ENCODE results near the gene STAM2. TPM values are rescaled to one million over a fixed set of nuclear protein-coding genes. Genes with fewer than 3 reads are reported as not detected.

Gene STAM2
- polyA plus RNA-seq, 2 of the 4 experiments (the other 2 are of a cell fraction): 13.8 to 34.5 TPM

GRCh38 chr2:152221839-152222238, 46.3 kb upstream of the STAM2 start:
- no peaks in the 10 kb centered on the region for H3K9me3 ChIP-seq
- H3K4me3 ChIP-seq: no peak overlapping the region
- no peak overlapping the region for H3K27ac ChIP-seq
- H3K4me2 ChIP-seq: no peak overlapping the region
- peaks cover 9% of the 10 kb centered on the region; the same call in 1 of the 3 replicates for H3K4me1 ChIP-seq
- ATAC-seq (no peak), DNase-seq (ENCODE audit: low read depth in 1 of 2, low spot score in 1 of 2) (no peak), FAIRE-seq (no peak)
- WGBS (ENCODE audit: missing lambda C conversion rate): 67% methylated on average over 3 of the region's 3 CpGs
- POLR2A ChIA-PET: no interaction called here
- CTCF ChIA-PET: no interaction called here
- TF ChIP-seq CBX2 (IDR thresholded peaks at IDR 0.05; ENCODE audit: borderline replicate concordance, low read depth) (no peak), RFX5 (IDR thresholded peaks at IDR 0.05) (no peak), HOXB5 (CRISPR knock-in tag; IDR thresholded peaks at IDR 0.05) (no peak), HOXB13 (CRISPR knock-in tag; IDR thresholded peaks at IDR 0.05; ENCODE audit: low read depth) (no peak), RARB (CRISPR knock-in tag; IDR thresholded peaks at IDR 0.05) (no peak), FOXS1 (CRISPR knock-in tag; IDR thresholded peaks at IDR 0.05) (no peak)
- TF ChIP-seq, protein P1, sequence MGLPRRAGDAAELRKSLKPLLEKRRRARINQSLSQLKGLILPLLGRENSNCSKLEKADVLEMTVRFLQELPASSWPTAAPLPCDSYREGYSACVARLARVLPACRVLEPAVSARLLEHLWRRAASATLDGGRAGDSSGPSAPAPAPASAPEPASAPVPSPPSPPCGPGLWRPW (IDR thresholded peaks at IDR 0.05): no peak

DNA sequence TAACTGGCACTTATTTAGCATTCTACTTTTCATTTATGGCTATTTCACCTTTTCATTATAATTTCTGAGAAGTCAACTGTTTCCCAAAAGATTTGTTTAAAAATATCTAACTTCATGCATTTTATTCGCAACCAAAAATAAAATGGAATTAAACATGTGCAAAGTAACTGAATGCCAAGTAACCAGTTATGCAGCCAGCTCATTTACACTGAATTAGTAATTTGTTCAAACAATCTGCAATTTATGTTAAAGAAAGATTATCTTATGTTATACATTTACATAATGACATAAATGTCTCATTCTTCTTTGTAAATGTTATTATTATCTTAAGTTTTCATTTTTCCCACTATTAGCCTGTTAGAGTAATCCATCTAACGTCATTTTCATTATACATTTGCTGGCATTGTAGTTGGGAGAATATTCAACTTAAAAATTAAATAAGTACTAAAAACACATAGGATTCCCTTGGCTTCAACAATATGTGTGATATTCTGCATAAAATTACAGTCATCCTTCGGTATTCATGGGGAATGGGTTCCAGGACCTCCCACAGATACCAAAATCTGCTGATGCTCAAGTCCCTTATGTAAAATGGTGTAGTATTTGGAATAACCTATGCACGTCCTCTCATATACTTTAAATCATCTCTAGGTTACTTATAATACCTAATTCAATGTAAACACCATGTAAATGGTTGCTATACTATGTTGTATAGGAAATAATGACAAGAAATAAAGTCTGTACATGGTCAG, 43.7 kb upstream of the STAM2 start:
- ATAC-seq (no peak), DNase-seq (ENCODE audit: low read depth in 1 of 2, low spot score in 1 of 2) (no peak), FAIRE-seq (no peak)
- Histone ChIP-seq H3K9me3 (no peaks in the 10 kb centered on the region), H3K4me3 (no peak overlapping the region), H3K4me2 (no peak overlapping the region), H3K4me1 (peaks cover 9% of the 10 kb centered on the region; the same call in 1 of the 3 replicates), H3K27ac (no peak overlapping the region)
- TF ChIP-seq NR3C1 (IDR thresholded peaks at IDR 0.05): no peak
- TF ChIP-seq ATOH8 (CRISPR knock-in tag; IDR thresholded peaks at IDR 0.05; ENCODE audit: low read depth): no peak
- TF ChIP-seq CHD4 (IDR thresholded peaks at IDR 0.05; ENCODE audit: borderline replicate concordance): no peak
- no peak for TF ChIP-seq SMC3 (IDR thresholded peaks at IDR 0.05)
- TF ChIP-seq PBX3 (IDR thresholded peaks at IDR 0.05): no peak
- no peak for TF ChIP-seq ZNF302 (CRISPR knock-in tag; IDR thresholded peaks at IDR 0.05)
- ChIA-PET POLR2A (no interaction called here), CTCF (no interaction called here)
- WGBS (ENCODE audit: missing lambda C conversion rate): 68% methylated on average over 4 of the region's 4 CpGs

DNA sequence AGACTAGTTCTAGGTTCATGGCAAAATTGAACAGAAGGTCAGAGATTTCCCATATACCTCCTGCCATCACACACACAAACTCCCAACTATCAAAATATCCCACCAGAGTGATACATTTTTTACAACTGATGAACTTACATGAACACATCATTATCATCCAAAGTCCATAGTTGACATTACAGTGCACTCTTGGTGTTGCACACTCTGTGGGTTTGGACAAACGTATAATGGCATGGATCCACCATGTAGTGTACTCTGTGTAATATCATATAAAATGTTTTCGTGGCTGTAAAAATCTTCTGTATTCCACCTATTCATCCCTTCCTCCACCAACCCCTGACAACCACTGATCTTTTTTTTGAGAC, 25.9 kb upstream of the STAM2 start:
- H3K4me3 ChIP-seq: no peak overlapping the region
- WGBS (ENCODE audit: missing lambda C conversion rate): 94% methylated on average over 2 of the region's 2 CpGs
- ATAC-seq (no peak), FAIRE-seq (no peak), DNase-seq (ENCODE audit: low read depth in 1 of 2, low spot score in 1 of 2) (no peak)
- H3K4me1 ChIP-seq: peaks cover 16% of the 10 kb centered on the region
- CTCF ChIA-PET: interaction anchor here (1.6 to 2.7 kb wide), 2 partner anchors 284 to 433 kb away, joined by 5 to 21 read pairs; no protein-coding TSS in a partner anchor
- H3K27ac ChIP-seq: peak overlapping the region; percentile 52 to 74; a peak in 3 of 6 replicates
- H3K4me2 ChIP-seq: peak overlapping the region; percentile 62
- POLR2A ChIA-PET: interaction anchor here (1.0 to 1.9 kb wide), 2 partner anchors 134 to 399 kb away, joined by 4 to 10 read pairs; partner anchors contain the start of gene FMNL2
- TF ChIP-seq JUN (IDR thresholded peaks at IDR 0.05) (no peak), CBX2 (IDR thresholded peaks at IDR 0.05; ENCODE audit: borderline replicate concordance, low read depth) (no peak), ATOH8 (CRISPR knock-in tag; IDR thresholded peaks at IDR 0.05; ENCODE audit: low read depth) (no peak), FOSL2 (IDR thresholded peaks at IDR 0.05) (no peak), FOSL2 (CRISPR knock-in tag; IDR thresholded peaks at IDR 0.05) (no peak), CBX8 (IDR thresholded peaks at IDR 0.05) (no peak), EHMT2 (IDR thresholded peaks at IDR 0.05; ENCODE audit: low read depth) (no peak), ZFP36 (IDR thresholded peaks at IDR 0.05; ENCODE audit: borderline replicate concordance, partially characterized antibody) (no peak), JUNB (IDR thresholded peaks at IDR 0.05) (no peak), CHD2 (IDR thresholded peaks at IDR 0.05; ENCODE audit: low read length, partially characterized antibody) (no peak), PBX3 (IDR thresholded peaks at IDR 0.05) (no peak), GATA3 (IDR thresholded peaks at IDR 0.05; ENCODE audit: borderline replicate concordance) (no peak), NR3C1 (IDR thresholded peaks at IDR 0.05) (no peak), SMC3 (IDR thresholded peaks at IDR 0.05) (no peak)
- TF ChIP-seq, protein P1 (IDR thresholded peaks at IDR 0.05): no peak
- TF ChIP-seq, protein P2, sequence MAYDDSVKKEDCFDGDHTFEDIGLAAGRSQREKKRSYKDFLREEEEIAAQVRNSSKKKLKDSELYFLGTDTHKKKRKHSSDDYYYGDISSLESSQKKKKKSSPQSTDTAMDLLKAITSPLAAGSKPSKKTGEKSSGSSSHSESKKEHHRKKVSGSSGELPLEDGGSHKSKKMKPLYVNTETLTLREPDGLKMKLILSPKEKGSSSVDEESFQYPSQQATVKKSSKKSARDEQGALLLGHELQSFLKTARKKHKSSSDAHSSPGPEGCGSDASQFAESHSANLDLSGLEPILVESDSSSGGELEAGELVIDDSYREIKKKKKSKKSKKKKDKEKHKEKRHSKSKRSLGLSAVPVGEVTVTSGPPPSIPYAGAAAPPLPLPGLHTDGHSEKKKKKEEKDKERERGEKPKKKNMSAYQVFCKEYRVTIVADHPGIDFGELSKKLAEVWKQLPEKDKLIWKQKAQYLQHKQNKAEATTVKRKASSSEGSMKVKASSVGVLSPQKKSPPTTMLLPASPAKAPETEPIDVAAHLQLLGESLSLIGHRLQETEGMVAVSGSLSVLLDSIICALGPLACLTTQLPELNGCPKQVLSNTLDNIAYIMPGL (CRISPR knock-in tag; IDR thresholded peaks at IDR 0.05; ENCODE audit: borderline replicate concordance): no peak
- no peaks in the 10 kb centered on the region for H3K9me3 ChIP-seq
